HG03439 (cell line): ENCODE measurements around the gene NSD1.
"Not testable (repeated sequence)": the region's sequence is repeated elsewhere in the genome, so short reads cannot be mapped to it uniquely, and the experiment has no call there.

ENCODE experiments used
- ATAC-seq: cut with Tn5 transposase; IDR thresholded peaks from one replicate; pipeline ENCODE4 v1.9.1; 2021; ENCODE audit warnings: mild to moderate bottlenecking, moderate library complexity; ENCODE audit not compliant: unreplicated experiment

The NSD1 gene

GRCh38 chr5:177304392-177305119 is 171.0 kb downstream of the NSD1 start:
- ATAC-seq: no peak

GRCh38 chr5:177306103-177306640 is 172.6 kb downstream of the NSD1 start:
- ATAC-seq: not testable (repeated sequence)

GRCh38 chr5:177306674-177307543 is 173.3 kb downstream of the NSD1 start:
- no peak for ATAC-seq

GRCh38 chr5:177307544-177308363 is 174.2 kb downstream of the NSD1 start:
- no peak for ATAC-seq

- no peak for ATAC-seq
Measured at GRCh38 chr5:177308740-177309139, 175.2 kb downstream of the NSD1 start.

GRCh38 chr5:177309351-177310191 is 176.0 kb downstream of the NSD1 start:
- no peak for ATAC-seq

GRCh38 chr5:177310332-177310731 is 176.8 kb downstream of the NSD1 start:
- ATAC-seq: no peak

GRCh38 chr5:177310757-177311391 is 177.3 kb downstream of the NSD1 start:
- no peak for ATAC-seq

- ATAC-seq: no peak
Measured at GRCh38 chr5:177311392-177311722, 177.8 kb downstream of the NSD1 start.

- peak; percentile 68 for ATAC-seq
Measured at GRCh38 chr5:177311723-177312648, 178.4 kb downstream of the NSD1 start, which contains the start of gene MXD3. Gene MXD3 (minus strand): TSS chr5:177311898. CDS start chr5:177311830, 68 bp downstream.

GRCh38 chr5:177312649-177313181 is 179.1 kb downstream of the NSD1 start:
- ATAC-seq: no peak

- no peak for ATAC-seq
Measured at GRCh38 chr5:177313561-177314259, 180.1 kb downstream of the NSD1 start.

GRCh38 chr5:177314376-177315342 is 181.1 kb downstream of the NSD1 start:
- ATAC-seq: no peak

- ATAC-seq: no peak
Measured at GRCh38 chr5:177315411-177315810, 181.8 kb downstream of the NSD1 start.

GRCh38 chr5:177316005-177316404 is 182.4 kb downstream of the NSD1 start:
- no peak for ATAC-seq

GRCh38 chr5:177317959-177318377 is 184.4 kb downstream of the NSD1 start:
- no peak for ATAC-seq
